Endothelial cell of umbilical vein (primary cell): ENCODE data around the gene USP43. TPM values are rescaled to one million over a fixed set of nuclear protein-coding genes. Genes with fewer than 3 reads are reported as not detected.

Experiments used
- BruUV-seq: library from RNA; stranded (reverse); fragments of 400-500 nt; replicated peaks from 2 replicates; lab custom pipeline; 2021; lab: Mats Ljungman, UMichigan
- CTCF ChIA-PET: fragments of 300-600, 350-600 bp; sonication (Branson Sonifier 250); formaldehyde crosslinking; loops from one replicate; lab custom pipeline; 2021; ENCODE audit warnings: antibody characterized with exemption, inconsistent platforms; lab: Charles Lee
- POLR2A ChIA-PET: fragments of 300-600, 350-600 bp; sonication (Branson Sonifier 250); formaldehyde crosslinking; loops from one replicate; lab custom pipeline; 2021; ENCODE audit warnings: antibody characterized with exemption, inconsistent platforms; lab: Charles Lee
- DNase-seq: peaks from one replicate; pipeline ENCODE4 v3.0.0-alpha.2; 2011; ENCODE audit warnings: low read depth, low spot score
- FAIRE-seq: peaks from 2 replicates; lab custom pipeline; 2011; peaks lifted over from hg19 to GRCh38; lab: Jason Lieb, UNC
- H2AFZ ChIP-seq: 2 replicates; pipeline ENCODE4 v1.6.0; 2012; ENCODE audit warnings: low read depth, low read length, control low read depth, inconsistent platforms
- H3K27ac ChIP-seq: 2 replicates; pipeline ENCODE4 v1.5.1; 2011; ENCODE audit warnings: low read depth, mild to moderate bottlenecking, control low read depth, low read length, moderate library complexity; ENCODE audit not compliant: insufficient read depth
- H3K27me3 ChIP-seq, 2 experiments: 2 replicates each; pipeline versions ENCODE4 v1.6.0 to v1.6.1; 2011; ENCODE audit warnings: low read length in 2 of 2, mixed read lengths in 1 of 2; ENCODE audit not compliant: control insufficient read depth in 2 of 2, insufficient read depth in 2 of 2
- H3K36me3 ChIP-seq, 2 experiments: 2 replicates in 1 of 2; 3 replicates in 1 of 2; pipeline ENCODE4 v1.5.1; 2011; ENCODE audit warnings: low read length in 2 of 2, mild to moderate bottlenecking in 1 of 2, moderate library complexity in 1 of 2; ENCODE audit not compliant: control insufficient read depth in 2 of 2, insufficient read depth in 2 of 2; ENCODE audit errors: extremely low read depth in 1 of 2
- H3K4me1 ChIP-seq: 3 replicates; pipeline ENCODE4 v1.5.1; 2011; ENCODE audit warnings: mild to moderate bottlenecking, low read length; ENCODE audit not compliant: control insufficient read depth, insufficient read depth; ENCODE audit errors: extremely low read depth
- H3K4me2 ChIP-seq: 2 replicates; pipeline ENCODE4 v1.6.1; 2011; ENCODE audit warnings: low read length, control low read depth, mixed read lengths; ENCODE audit not compliant: insufficient read depth
- H3K4me3 ChIP-seq, 3 experiments: fragments of 200-600 bp in 1 of 3; sonication (generic), shearing (Covaris generic) in 1 of 3; replicated peaks in 1 of 3; 2 replicates each; pipeline ENCODE4 v1.5.1; 2011 to 2016; ENCODE audit warnings: control low read depth in 3 of 3, low read length in 3 of 3, mild to moderate bottlenecking in 2 of 3, inconsistent platforms in 1 of 3, low read depth in 1 of 3, moderate library complexity in 1 of 3; ENCODE audit not compliant: insufficient read depth in 1 of 3
- H3K79me2 ChIP-seq: 2 replicates; pipeline ENCODE4 v1.6.0; 2012; ENCODE audit warnings: low read length, inconsistent platforms; ENCODE audit not compliant: control insufficient read depth, insufficient read depth
- H3K9ac ChIP-seq: replicated peaks from 2 replicates; pipeline ENCODE3; 2011; ENCODE audit warnings: low read length, control low read depth; ENCODE audit not compliant: insufficient read depth; ENCODE audit errors: extremely low read depth
- H3K9me1 ChIP-seq: replicated peaks from 3 replicates; pipeline ENCODE4 v1.6.0; 2011; ENCODE audit warnings: mild to moderate bottlenecking, low read length; ENCODE audit not compliant: control insufficient read depth, insufficient read depth; ENCODE audit errors: extremely low read depth
- H3K9me3 ChIP-seq: replicated peaks from 2 replicates; pipeline ENCODE4 v1.5.1; 2012; ENCODE audit warnings: low read length, inconsistent platforms; ENCODE audit not compliant: control insufficient read depth, insufficient read depth
- H4K20me1 ChIP-seq: replicated peaks from 2 replicates; pipeline ENCODE3; 2011; ENCODE audit warnings: mild to moderate bottlenecking, low read length; ENCODE audit not compliant: control insufficient read depth, insufficient read depth; ENCODE audit errors: extremely low read depth
- CTCF ChIP-seq, 2 donors: IDR thresholded peaks; 1 replicate in 1 of 2; 2 replicates in 1 of 2; pipeline ENCODE4 v1.5.1; 2011; ENCODE audit warnings: low read length in 2 of 2, mild to moderate bottlenecking in 2 of 2, moderate library complexity in 2 of 2, control low read depth in 1 of 2, inconsistent platforms in 1 of 2, low read depth in 1 of 2; ENCODE audit not compliant: insufficient read depth in 1 of 2; ENCODE audit errors: extremely low read depth in 1 of 2
- EZH2 ChIP-seq: IDR thresholded peaks from 2 replicates; pipeline ENCODE4 v1.6.1; 2012; ENCODE audit warnings: borderline replicate concordance, low read depth, mild to moderate bottlenecking, moderate library complexity, low read length, inconsistent platforms; ENCODE audit not compliant: severe bottlenecking
- FOS ChIP-seq: IDR thresholded peaks from 2 replicates; pipeline ENCODE4 v1.6.1; 2011; ENCODE audit warnings: mild to moderate bottlenecking, low read length, moderate library complexity, borderline replicate concordance; ENCODE audit not compliant: insufficient read depth
- GATA2 ChIP-seq: IDR thresholded peaks from 2 replicates; pipeline ENCODE4 v1.7.0; 2011; ENCODE audit warnings: low read depth, mild to moderate bottlenecking, moderate library complexity, mixed read lengths, low read length; ENCODE audit not compliant: insufficient read length, insufficient read depth
- JUN ChIP-seq: IDR thresholded peaks from 2 replicates; pipeline ENCODE4 v1.6.1; 2011; ENCODE audit warnings: borderline replicate concordance, low read depth; ENCODE audit not compliant: insufficient read length, insufficient read depth
- MAX ChIP-seq: IDR thresholded peaks from 2 replicates; pipeline ENCODE4 v1.6.1; 2011; ENCODE audit not compliant: insufficient read depth, insufficient read length
- MYC ChIP-seq: IDR thresholded peaks from one replicate; pipeline ENCODE4 v1.6.1; 2011; ENCODE audit warnings: mild to moderate bottlenecking, low read depth, low read length
- POLR2A ChIP-seq: IDR thresholded peaks from 2 replicates; pipeline ENCODE4 v1.6.1; 2012; ENCODE audit warnings: low read depth, mild to moderate bottlenecking, control low read depth, low read length
- POLR2AphosphoS5 ChIP-seq: IDR thresholded peaks from 2 replicates; pipeline ENCODE4 v1.6.1; 2012; ENCODE audit warnings: low read depth, mild to moderate bottlenecking, control low read depth, low read length, moderate library complexity; ENCODE audit not compliant: insufficient read depth
- dilution Hi-C: fragments of 300-500 bp; cut with MboI; formaldehyde crosslinking; loops from one replicate; pipeline ENCODE4 v1.15.0; 2019; ENCODE audit warnings: low sequenced_read_pairs; ENCODE audit not compliant: extremely low pct_ligation_motif_present
- intact Hi-C: fragments of 100-400 bp; cut with micrococcal nuclease; formaldehyde crosslinking; loops from one replicate; pipeline ENCODE4 v1.10.0; 2022
- polyA plus RNA-seq, 4 experiments: library from polyadenylated mRNA; depleted of rRNA in 3 of 4; stranded (reverse) in 3 of 4; unstranded in 1 of 4; fragments of >200 nt; gene quantifications; 2 replicates each; pipeline versions ENCODE4 v1.2.1 to v1.2.3, GENCODE V29; 2011 to 2012; ENCODE audit warnings: missing spikeins in 1 of 4
- total RNA-seq: library from RNA; stranded (reverse); gene quantifications from 2 replicates; pipeline ENCODE4 v1.2.3, GENCODE V29; 2021

Gene USP43
- total and polyA plus RNA-seq, 2 donors (not counting 3 experiments of a cell fraction or from before 2014, with no cell fraction given): 0.01 TPM; not detected in 1

DNA sequence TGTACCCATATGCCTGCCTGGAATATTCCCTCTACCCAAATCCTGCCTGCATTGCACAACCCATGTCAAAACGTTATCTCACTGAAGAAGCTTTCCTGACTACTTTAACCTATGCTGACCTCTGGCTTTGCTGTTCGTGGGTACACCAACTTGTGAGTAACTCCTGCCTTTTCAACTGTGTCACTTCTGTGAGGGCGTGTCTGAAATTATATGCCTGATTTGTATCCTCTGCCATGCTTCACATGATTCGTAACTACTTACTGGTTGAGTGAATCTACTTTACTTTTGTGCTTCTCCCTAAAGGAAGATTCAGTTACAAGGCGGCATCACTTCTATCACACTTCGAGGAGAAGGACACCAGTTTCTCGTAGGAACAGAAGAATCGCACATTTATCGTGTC, 33.3 kb upstream of the USP43 start:
- Histone ChIP-seq H3K9ac (no peak overlapping the region), H3K4me2 (no peak overlapping the region), H2AFZ (no peak overlapping the region), H3K36me3 (no peaks in the 10 kb centered on the region), H3K4me1 (no peaks in the 10 kb centered on the region), H3K27me3 (no peaks in the 10 kb centered on the region), H3K9me1 (no peaks in the 10 kb centered on the region), H3K4me3 (no peak overlapping the region), H4K20me1 (no peaks in the 10 kb centered on the region), H3K79me2 (no peaks in the 10 kb centered on the region), H3K27ac (no peak overlapping the region), H3K9me3 (no peaks in the 10 kb centered on the region)
- intact Hi-C loops: no loop called here
- POLR2A ChIA-PET: no interaction called here
- dilution Hi-C loops: no loop called here
- BruUV-seq: no TSS peak
- no peak for FAIRE-seq
- no peak for TF ChIP-seq EZH2
- no peak for TF ChIP-seq CTCF (IDR thresholded peaks at IDR 0.05; ENCODE audit: extremely low read depth in 1 of 2, insufficient read depth in 1 of 2, low read depth in 1 of 2, low read length in 2 of 2)
- TF ChIP-seq FOS: no peak
- TF ChIP-seq MYC: no peak
- TF ChIP-seq GATA2: no peak
- no peak for TF ChIP-seq POLR2AphosphoS5
- TF ChIP-seq JUN: no peak
- no peak for TF ChIP-seq MAX
- TF ChIP-seq POLR2A: no peak
- CTCF ChIA-PET: no interaction called here
- DNase-seq: no peak
